NCI-H446 treated with DMSO at 0.1 percent for 48 hours (cell line): ENCODE measurements around the gene CDKN2C.

Experiments used
- DNase-seq: peaks from one replicate; lab custom pipeline; 2025; lab: John Stamatoyannopoulos, UW

CDKN2C gene

DNA sequence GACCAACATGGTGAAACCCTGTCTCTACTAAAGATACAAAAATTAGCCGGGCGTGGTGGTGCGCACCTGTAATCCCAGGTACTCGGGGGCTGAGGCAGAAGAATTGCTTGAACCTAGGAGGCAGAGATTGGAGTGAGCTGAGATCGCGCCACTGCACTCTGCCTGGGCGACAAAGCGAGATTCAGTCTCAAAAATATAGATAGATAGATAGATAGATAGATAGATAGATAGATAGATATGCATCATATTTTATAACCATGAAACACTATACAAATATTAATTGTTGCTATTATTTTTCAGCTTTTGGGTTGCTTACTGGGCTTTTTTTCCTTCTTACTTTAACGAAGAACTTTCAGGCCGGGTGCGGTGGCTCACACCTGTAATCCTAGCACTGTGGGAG lies 5.2 kb upstream of the CDKN2C start:
- DNase-seq, result no peak

DNA sequence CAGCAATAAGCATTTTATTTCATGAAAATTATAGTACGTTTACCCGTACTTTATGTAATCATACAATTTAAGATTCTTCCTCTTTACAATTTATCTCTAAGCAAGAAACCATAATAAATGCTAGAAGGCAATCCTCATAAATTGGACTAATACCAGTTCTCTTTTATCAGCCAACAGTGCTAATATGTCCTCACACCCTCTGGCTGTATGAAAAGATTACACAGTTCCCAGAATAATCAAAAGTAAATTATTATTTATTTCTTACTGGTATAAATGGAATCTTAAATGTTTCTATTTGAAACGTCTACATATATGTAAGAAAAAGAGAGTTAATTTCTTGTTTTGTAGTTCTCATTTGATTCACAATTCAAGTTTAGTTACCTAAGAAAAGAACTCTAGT lies 3.1 kb upstream of the CDKN2C start:
- no peak for DNase-seq

- DNase-seq, result peak; percentile 38
Measured at GRCh38 chr1:50967416-50968157, 2.5 kb upstream of the CDKN2C start.

DNA sequence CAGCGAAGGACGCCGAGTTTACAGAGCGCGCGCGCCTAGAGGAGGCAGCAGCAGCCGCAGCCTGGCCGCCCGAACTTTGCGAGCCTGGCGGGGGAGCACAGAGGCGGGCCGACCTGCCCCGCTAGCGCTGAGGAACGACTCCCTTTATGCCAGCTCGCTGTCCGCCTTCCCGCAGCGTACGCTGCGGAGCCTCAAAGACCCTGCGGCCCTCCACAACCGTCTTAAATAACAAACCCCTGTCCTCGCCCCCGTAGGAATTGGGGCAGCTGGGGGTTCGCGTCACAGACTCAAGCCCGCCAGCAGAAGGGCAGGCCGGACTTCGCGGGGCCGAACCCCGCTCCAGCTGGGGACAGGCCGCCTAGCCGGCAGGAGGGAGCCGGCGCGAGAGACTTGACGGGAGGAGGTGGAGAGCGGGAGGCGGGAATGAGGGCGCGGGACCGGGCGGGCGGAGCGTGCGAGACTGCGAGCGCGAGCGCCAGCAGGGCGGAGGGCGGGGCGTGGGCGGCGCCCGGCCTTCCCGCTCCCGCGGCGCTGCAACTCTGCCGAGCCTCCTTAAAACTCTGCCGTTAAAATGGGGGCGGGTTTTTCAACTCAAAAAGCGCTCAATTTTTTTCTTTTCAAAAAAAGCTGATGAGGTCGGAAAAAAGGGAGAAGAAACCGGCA lies 1.8 kb upstream of the CDKN2C start:
- DNase-seq, result peak; percentile 94

GRCh38 chr1:50968821-50969610 lies 1.0 kb upstream of the CDKN2C start:
- peak; percentile 66 for DNase-seq

- peak; percentile 55 for DNase-seq
Measured at GRCh38 chr1:50970509-50970887, 453 bp downstream of the CDKN2C start.

DNA sequence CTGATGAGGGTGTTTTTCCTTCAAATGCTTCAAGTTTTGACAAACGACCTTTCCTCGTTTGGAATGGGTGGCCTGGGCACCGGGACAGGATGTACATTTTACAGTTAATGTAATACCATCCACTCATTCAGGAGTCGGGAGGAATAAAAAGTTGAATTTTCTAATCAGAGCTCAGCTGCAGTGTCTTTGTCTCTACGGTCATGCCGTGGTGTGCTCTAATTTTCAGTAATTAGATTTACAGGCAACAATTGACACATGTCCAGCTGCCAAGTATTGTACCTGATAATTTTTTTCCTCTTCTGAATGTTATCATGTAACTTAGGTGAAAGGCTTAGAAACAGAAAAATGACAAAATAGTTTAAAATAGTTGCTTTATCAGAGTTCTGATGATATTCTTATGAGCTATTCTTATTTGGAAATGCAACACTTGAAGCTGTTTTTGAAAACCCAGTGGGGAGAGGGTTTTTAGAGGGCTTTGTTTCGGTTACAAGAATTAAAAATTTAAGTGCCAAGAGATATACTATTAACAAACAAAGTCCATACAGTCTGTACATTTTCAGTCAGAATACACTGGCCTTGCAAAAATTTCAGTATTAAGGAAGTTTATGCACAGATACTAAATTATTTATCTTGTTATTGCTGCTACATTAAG lies 1.0 kb downstream of the CDKN2C start:
- DNase-seq, result no peak

- no peak for DNase-seq
Measured at GRCh38 chr1:50971748-50972305, 1.8 kb downstream of the CDKN2C start.

DNA sequence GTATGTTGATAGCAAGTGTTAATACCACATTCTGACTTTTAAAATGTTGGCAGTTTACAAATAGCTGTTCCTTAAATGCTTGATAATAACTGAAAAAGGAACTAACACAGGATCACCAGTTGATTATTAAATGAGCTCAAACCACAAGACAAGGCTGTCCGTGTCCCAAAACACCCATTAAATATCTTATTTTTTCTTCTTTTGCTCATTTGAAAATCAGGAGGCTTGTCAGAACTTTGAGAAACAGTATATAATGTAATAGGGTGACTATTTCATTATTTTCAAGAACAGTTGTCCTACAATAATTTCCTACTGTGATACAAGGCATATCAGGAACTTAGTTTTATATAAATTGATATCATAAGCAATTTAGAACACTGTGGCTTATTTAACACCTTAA lies 2.7 kb downstream of the CDKN2C start:
- no peak for DNase-seq

DNA sequence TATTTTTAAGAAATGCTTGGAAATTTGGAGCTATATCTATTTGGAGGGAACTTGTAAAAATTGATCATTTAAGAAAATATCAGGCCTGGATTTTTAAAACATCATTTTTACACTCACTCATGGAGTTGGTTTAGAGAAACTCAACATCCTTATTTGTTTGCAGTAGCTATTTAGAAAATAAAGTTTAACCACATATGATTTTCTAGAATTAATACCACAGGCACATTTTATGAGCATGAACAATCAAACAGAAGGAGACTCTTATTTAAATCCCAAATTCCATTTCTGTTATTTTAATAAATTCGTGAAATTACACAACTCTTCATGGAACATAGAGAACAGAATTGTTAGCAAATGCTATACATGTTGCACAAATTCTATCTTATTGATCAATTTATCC lies 3.2 kb downstream of the CDKN2C start:
- no peak for DNase-seq

GRCh38 chr1:50973875-50974617 lies 4.0 kb downstream of the CDKN2C start:
- peak; percentile 46 for DNase-seq

GRCh38 chr1:50974618-50974935 lies 4.5 kb downstream of the CDKN2C start:
- DNase-seq, result no peak

DNA sequence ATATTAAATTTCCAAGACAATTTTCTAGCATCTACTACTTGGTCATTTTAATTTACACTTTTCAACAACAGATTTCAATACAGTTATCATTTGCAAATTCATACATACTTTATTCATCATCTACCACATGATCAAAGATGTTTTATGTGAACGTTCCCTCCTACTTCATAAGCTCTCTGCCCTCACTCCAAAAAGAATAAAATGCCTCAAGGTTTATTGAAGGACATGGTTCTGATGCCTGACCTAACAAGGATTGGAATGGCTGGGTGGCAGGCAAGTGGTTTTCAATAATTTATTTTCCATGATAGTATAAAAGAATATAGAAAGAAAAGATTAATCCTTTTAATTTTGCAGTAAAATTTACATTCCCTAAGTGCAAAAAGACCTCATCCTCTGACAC lies 5.4 kb downstream of the CDKN2C start:
- peak; percentile 47 for DNase-seq

- DNase-seq, result peak; percentile 68
Measured at GRCh38 chr1:50976111-50976889, 6.3 kb downstream of the CDKN2C start.

GRCh38 chr1:50976890-50977574 lies 7.0 kb downstream of the CDKN2C start:
- DNase-seq, result peak; percentile 78

- DNase-seq, result peak; percentile 63
Measured at GRCh38 chr1:50977575-50978143, 7.6 kb downstream of the CDKN2C start.

GRCh38 chr1:50978144-50978851 lies 8.3 kb downstream of the CDKN2C start:
- peak; percentile 74 for DNase-seq

- peak; percentile 69 for DNase-seq
Measured at GRCh38 chr1:50978852-50979781, 9.1 kb downstream of the CDKN2C start.
